ENCODE results near the gene RP9.

The RP9 gene

DNA sequence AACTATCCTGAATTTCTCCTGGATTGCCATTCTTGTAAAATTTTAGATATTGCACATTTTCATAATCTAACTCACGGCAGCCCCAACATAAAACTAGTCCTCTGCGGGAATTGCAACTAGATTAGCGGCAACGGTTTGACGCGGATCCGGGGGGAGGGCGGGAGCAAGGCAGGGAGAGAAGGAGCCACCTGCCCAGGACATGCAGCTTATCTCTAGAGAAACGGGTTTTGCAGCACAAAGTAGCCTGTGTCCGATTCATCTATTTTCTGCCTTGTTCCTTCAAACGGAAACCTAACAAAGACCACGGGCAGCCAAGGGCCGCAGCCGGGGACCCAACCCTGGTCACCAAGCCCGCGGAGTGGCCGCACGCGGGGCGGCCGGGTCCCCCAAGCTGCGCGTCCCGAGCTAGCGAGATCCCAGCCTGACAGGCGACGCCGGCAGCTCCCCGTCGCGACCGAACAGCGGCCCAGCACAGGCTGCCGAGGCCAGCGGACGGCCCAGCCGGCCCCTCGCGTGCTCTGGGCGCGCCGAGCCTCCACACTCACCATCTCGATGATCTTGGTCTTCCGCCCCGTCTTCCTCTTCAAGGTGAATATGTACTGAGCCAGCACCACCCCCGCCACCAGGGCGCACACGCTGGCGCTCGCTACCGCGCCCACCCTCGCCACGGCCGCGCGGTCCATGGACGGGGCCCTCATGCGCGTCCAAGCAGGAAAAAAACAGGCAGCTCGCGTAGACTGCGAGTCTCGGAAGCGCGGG is 47.0 kb downstream of the RP9 start, which contains the start of gene NT5C3A:
Gene NT5C3A, minus strand, starts transcription at position 754 of the 759 bp plus-strand sequence. Its CDS starts 71 bp downstream, at position 683.
- peak; percentile 26 for DNase-seq

DNA sequence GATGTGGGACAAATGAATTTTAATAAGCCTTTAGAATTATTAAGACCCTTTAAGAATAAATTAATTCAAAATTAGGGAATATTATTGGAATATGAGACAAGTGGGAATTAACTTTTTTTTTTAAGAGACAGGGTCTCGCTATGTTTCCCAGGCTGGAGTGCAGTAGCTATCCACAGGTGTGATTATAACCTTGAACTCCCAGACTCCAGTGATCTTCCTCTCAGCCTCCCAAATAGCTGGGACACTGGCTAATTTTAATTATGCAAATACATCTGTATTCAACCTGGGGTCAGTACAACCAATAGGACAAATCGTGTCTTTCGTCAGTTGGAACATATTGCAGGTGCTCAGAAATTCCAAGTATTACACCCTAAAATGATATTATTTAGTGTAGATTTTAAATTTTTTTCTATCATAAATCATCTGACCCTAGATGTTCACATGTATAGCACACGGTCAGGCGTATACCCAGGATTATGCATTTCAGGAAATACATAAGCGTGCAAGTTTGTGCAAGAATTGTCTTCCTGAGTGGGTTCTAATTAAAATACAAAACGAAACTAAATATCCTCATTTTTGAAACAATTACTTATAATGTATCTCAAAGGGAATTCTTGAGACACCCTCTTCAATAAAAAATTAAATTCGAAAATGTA is 47.8 kb downstream of the RP9 start:
- no peak for DNase-seq

DNA sequence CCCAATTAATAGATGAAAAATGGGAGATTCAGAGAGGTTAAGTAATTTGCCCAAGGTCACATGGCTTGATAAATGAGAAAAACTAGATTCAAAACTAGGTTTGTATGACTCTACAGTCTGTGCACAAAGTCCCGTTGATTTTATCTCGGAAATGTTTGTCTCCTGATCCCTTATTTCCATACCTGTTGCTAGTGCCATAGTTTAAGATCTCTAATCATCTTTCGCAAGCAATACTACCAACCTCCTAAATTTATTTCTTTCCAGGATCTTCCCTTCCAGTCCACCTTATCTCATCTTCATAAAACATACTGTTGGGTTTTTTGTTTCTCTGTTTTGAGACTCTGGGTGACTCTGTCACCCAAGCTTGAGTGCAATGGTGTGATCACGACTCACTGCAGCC is 49.6 kb downstream of the RP9 start:
- no peak for DNase-seq

DNA sequence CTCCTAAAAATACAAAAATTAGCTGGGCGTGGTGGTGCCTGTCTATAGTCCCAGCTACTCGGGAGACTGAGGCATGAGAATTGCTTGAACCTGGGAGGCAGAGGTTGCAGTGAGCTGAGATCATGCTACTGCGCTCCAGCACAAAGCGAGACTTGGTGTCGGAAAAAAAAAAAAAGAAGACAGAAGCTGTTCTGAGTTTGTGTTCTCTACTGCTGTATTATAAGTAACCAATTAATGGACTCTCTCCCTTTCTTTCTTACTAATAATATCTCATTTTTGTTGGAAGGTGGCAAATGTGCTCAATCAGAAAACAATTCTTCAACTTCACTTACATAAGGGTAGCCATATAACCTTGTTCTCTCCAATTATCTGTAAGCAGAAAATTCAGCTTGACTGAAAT is 54.0 kb downstream of the RP9 start:
- DNase-seq: no peak

DNA sequence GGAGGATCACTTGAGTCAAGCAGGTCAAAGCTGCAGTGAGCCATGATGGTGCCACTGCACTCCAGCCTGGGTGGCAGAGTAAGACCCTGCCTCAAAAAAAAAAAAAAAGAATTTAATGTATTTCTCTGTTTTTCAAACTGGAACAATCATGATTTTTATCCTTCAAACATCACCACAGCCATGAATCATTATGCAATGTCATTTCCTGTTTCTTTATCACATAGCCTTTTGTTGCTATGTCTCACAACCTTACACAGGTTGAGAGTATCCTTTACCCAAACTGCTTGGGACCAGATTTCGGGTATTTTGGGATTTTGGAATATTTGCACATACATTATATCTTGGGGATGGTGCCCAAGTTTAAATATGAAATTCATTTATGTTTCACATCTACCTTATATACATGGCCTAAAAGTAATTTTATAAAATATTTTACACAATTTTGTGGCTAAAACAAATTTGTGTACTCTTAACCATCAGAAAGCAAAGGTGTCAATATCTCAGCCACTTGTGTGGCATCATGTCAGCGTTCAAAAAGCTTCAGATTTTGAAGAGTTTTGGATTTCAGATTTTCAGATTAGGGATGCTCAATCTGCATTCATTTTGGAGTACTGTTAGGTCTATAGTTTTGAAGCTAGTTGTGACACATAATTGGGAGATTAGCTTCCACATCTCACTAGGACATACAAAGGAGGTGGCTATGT is 54.8 kb downstream of the RP9 start:
- DNase-seq: peak; percentile 52

DNA sequence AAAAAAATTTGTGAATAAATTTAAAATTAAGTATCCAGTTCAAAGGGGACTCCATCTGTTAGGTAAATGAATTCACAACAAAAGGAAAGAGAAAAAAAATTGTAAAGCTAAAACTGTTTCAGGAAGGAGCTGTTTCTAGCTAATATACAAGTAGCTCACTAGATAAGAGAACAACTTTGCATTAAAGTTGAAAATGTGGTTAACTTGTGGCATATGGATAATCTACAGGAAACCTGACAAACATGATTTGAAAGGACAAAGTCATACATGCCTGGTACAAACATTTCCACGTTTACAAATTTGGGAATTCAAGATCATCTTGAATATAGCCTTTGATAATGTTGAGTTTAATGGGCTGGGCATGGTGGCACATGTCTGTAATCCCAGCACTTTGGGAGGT is 55.5 kb downstream of the RP9 start:
- no peak for DNase-seq

DNA sequence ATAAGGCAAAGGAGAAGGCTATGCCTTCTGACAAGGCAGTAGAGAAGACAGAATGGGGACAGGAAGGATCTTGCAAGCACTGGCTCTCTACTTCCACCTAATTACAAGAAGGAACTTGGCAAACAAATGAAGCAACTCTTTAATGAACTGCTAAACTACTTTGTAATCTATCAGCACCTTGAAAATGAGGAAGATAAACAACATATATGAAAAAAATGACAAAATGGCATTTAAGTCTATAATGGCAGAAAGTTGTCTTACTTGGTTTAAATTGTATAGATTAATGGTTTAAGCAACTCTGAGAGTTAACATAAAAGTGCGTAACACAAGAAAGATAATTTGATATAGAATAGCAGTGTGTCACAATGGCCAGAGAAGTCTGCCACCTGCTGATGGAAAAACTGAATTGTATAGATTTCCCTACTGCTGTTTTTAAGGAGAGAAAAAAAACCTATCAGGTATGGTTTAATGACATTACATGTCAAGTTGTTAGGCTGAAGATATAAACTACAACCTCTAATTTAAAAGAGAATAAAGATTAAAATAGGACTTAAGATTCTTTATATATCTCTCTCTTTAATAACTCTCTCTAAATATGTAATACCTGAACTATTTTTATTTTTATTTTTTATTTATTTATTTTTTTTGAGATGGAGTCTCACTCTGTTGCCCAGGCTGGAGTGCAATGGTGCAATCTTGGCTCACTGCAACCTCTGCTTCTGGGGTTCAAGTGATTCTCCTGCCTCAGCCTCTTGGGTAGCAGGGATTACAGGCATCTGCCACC is 58.5 kb downstream of the RP9 start:
- peak; percentile 24 for DNase-seq

DNA sequence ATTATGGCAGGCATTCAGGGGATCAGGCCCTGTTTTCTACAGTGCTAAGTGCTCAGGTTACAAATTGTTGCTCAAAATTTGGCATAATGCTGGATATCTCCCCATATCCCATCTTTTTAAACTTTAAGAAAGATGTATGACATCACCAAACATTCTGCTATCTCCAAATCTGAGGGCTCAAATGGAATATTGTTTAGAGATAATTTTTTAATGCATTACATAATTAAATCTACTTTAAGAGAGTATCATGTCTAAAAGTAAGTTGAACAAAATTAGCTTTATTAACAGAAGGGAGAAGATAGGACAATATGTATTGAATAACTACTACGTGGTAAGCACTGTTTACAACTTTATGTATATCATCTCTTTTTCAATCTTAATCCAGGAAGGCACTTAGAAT is 60.5 kb downstream of the RP9 start:
- DNase-seq: no peak

DNA sequence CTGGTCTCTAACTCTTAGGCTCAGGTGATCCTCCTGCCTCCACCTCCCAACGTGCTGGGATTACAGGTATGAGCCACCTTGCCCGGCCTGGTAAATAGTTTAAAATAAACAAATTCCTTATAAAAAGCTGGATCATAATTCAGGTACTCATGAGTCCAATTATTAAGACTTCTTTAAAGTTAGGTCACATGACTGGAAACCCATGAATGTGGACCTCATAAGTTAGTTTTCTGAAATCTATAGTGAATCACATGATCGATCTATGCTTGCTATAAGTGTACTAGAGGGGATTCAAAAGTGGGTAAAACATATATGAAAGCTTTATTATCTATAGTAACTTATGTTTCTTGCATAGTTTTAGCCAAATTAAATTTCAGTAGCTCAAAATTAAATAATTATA is 60.9 kb downstream of the RP9 start:
- DNase-seq: no peak

DNA sequence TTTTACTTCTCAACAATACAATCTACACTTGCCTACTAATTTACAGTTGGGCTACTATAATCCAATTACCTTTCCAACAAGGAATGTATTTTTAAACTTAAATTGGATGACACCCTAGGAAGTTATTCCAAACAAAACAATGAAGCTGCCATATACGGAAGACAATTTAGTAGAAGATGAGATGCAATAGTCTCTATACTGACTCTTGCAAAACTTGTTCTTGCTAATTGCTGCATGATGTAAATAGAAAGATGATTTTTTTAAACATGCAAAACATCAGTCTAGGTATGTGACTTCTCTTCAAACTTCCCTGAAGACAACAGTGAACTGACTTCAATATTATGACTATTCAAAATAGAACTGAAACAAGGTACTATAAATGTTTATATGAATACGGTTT is 64.2 kb downstream of the RP9 start:
- no peak for DNase-seq
